ENCODE measurements around the gene COX7C. TPM values are rescaled to one million over a fixed set of nuclear protein-coding genes. Genes with fewer than 3 reads are reported as not detected.
"Not testable (repeated sequence)": the region's sequence is repeated elsewhere in the genome, so short reads cannot be mapped to it uniquely, and the experiment has no call there.

The COX7C gene, protein sequence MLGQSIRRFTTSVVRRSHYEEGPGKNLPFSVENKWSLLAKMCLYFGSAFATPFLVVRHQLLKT
- 100 to 1,000 TPM; 350 to 432 TPM for total RNA-seq

DNA sequence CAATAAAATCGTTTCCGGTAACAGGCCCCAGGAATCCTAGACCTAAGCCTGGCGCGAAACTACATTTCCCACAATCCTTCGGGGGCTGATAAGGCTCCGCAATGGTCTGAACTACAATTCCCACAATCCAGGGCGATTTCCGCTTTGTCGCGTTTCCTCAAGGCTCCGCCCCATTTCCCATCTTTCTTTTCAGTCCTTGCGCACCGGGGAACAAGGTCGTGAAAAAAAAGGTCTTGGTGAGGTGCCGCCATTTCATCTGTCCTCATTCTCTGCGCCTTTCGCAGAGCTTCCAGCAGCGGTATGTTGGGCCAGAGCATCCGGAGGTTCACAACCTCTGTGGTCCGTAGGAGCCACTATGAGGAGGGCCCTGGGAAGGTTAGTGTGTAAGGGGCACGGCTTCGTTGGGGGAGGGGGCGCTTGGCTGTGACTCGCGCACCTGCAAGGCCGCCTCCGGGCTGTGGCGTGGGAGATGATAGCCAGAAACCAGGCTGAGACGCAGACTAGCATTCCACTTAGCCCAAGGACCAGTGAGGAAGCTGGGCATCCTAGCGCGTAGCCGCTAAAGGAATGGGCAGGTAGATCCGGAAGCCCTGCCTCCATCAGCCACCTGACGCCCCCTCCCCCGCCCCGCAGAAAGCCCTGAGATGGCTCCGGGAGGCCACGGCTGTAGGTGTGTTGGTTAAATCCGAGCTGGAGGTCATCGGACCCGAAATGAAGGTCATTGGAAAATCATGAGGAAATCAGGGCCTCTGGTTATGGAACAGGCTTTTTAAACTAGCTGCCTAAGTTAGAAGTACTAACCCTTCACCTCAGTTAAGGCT lies at the start of gene COX7C:
COX7C (plus strand) TSS at position 186 of the 821 bp plus-strand sequence; CDS start at position 301, 115 bp downstream.
- peaks cover 41% of the 10 kb centered on the region for H3K36me3 Mint-ChIP-seq
- H3K27me3 Mint-ChIP-seq: peaks cover 13% of the 10 kb centered on the region
- peaks cover 23% of the 10 kb centered on the region for H3K4me1 Mint-ChIP-seq
- H3K4me3 Mint-ChIP-seq: peak within 1 kb of the TSS; percentile 99
- H3K27ac Mint-ChIP-seq: peak within 1 kb of the TSS; percentile 97
- DNase-seq (peak; percentile 96), ATAC-seq (peak; percentile 96)
- CTCF ChIA-PET: no interaction called here
- peaks cover 2% of the 10 kb centered on the region for H3K9me3 Mint-ChIP-seq (ENCODE audit: low read depth)

DNA sequence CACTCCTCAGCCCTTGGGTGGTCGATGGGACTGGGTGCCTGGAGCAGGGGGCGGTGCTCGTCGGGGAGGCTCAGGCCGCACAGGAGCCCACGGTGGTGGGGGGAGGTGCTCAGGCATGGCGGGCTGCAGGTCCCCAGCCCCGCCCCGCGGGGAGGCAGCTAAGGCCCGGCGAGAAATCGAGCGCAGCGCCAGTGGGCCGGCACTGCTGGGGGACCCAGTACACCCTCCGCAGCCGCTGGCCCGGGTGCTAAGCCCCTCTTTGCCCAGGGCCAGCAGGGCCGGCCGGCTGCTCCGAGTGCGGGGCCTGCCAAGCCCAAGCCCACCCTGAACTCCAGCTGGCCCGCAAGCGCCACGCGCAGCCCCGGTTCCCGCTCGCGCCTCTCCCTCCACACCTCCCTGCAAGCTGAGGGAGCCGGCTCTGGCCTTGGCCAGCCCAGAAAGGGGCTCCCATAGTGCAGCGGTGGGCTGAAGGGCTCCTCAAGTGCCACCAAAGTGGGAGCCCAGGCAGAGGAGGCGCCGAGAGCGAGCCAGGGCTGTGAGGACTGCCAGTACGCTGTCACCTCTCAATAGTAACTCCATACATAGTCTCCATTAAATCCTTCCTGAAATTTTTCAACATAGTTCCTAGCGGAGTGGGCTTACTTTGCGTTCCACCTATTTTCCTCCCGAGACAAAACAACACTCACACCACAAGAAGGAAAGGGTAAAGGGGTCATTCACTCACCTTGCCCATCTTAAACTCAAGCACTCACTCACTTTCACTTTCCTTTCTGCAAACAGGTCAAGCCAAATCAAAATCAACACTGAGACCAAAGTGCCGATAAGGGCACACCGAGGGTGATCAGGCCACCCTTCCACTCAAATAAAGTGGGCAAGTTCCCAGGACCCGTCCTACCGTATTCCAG lies 48.0 kb upstream of the COX7C start:
- H3K36me3 Mint-ChIP-seq; CTCF ChIA-PET; H3K27ac Mint-ChIP-seq; H3K4me3 Mint-ChIP-seq; H3K4me1 Mint-ChIP-seq; DNase-seq; H3K9me3 Mint-ChIP-seq (ENCODE audit: low read depth); ATAC-seq; H3K27me3 Mint-ChIP-seq: not testable (repeated sequence)

DNA sequence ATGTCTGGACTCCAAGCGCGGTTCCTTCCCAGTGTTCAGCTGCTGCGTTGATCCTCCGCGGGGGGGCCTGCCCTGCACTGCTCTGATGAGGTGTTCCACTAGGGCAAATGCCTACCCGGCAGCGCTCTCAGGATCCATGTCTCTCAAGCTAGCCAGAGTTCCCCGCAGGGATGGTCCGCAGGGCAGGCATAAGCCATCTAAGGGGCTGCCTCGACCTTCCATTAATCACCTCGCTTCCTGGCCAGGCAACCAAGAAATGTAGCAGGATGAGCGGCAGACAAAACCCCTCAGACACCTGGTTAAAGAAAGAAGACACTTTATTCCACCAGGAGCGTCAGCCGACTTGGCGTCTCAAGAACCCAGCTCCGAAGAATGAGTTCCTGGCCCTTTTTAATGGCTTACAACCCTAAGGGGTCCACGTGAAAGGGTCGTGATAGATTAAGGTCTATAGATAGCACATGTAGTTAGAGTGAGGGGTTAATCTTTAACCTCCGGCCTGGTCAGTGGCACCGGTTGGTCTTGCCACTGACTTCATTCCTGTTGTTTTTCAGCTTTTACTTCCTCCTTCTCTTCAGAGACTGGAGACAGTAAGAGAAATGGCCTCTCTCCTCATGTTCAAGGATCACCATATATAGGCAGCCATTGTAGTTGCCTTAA lies 47.2 kb upstream of the COX7C start:
- H3K36me3 Mint-ChIP-seq: no peaks in the 10 kb centered on the region
- no peak overlapping the region for H3K4me3 Mint-ChIP-seq
- DNase-seq: no peak
- peaks cover 3% of the 10 kb centered on the region for H3K9me3 Mint-ChIP-seq (ENCODE audit: low read depth)
- no peak for ATAC-seq
- no peaks in the 10 kb centered on the region for H3K4me1 Mint-ChIP-seq
- H3K27ac Mint-ChIP-seq: no peak overlapping the region
- H3K27me3 Mint-ChIP-seq: no peaks in the 10 kb centered on the region
- CTCF ChIA-PET: no interaction called here

DNA sequence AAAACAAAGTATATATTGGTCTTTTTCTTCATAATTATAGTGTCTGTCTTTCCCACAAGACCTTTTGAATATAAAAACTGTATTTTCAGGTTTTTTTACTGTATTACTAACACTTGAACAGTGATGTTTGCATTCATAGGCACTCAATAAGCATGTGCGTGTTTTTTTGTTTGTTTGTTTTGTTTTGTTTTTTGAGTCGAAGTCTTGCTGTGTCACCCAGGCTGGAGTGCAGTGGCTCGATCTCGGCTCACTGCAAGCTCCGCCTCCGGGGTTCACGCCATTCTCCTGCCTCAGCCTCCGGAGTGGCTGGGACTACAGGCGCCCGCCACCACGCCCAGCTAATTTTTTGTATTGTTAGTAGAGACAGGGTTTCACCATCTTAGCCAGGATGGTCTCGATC lies 46.6 kb upstream of the COX7C start:
- H3K9me3 Mint-ChIP-seq (ENCODE audit: low read depth); CTCF ChIA-PET; H3K36me3 Mint-ChIP-seq; H3K4me1 Mint-ChIP-seq; H3K27me3 Mint-ChIP-seq; H3K27ac Mint-ChIP-seq; H3K4me3 Mint-ChIP-seq; DNase-seq; ATAC-seq: not testable (repeated sequence)

DNA sequence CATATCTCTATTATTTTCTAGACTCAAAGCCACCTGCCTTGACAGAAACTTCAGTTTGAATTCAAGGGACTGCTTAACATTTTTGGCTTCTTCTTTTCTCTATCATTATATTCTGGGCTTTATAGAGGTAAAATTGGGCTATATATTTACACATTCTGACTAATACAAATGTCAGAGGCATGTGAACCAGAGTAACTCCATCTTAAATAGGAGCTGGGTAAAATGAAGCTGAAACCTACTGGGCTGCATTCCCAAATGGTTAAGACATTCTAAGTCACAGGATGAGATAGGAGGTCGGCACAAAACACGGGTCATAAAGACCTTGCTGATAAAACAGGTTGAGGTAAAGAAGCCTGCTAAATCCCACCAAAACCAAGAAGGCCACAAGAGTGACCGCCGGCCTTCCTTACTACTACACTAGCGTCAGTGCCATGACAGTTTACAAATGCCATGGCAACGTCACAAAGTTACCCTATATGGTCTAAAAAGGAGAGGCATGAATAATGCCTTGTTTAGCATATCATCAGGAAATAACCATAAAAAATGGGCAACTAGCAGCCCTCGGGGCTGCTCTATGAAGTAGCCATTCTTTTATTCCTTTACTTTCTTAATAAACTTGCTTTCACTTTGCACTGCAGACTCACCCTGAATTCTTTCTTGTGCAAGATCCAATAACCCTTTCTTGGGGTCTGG lies 44.8 kb upstream of the COX7C start:
- H3K9me3 Mint-ChIP-seq (ENCODE audit: low read depth): peaks cover 3% of the 10 kb centered on the region
- H3K4me3 Mint-ChIP-seq: no peak overlapping the region
- CTCF ChIA-PET: no interaction called here

DNA sequence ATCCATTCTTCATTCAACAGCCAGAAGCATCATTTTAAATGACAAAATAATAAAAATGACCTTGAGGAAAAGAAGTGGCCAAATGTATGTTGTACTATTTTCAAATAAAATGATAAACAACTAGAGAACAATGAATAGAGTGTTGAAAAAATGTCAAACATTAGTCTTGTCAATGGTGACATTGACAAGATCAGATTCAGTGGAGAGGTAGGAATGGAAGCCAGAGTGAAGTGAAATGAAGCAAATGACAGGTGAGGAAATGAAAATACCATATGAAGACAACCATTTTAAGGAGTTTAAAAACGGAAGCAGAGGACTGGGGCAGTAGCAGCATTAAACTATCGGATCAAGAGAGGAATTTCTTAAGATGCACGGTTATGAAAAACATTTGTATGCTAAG lies 38.2 kb upstream of the COX7C start:
- H3K27me3 Mint-ChIP-seq: no peaks in the 10 kb centered on the region
- no peaks in the 10 kb centered on the region for H3K36me3 Mint-ChIP-seq
- ATAC-seq: no peak
- no peak overlapping the region for H3K4me3 Mint-ChIP-seq
- H3K27ac Mint-ChIP-seq: no peak overlapping the region
- no peaks in the 10 kb centered on the region for H3K9me3 Mint-ChIP-seq (ENCODE audit: low read depth)
- H3K4me1 Mint-ChIP-seq: no peaks in the 10 kb centered on the region
- CTCF ChIA-PET: no interaction called here
- no peak for DNase-seq

More for the DNA sequence above, 44.8 kb upstream of the COX7C start:
- DNase-seq (no peak), ATAC-seq (no peak)
- H3K27ac Mint-ChIP-seq: no peak overlapping the region
- no peaks in the 10 kb centered on the region for H3K36me3 Mint-ChIP-seq
- H3K4me1 Mint-ChIP-seq: no peaks in the 10 kb centered on the region
- no peaks in the 10 kb centered on the region for H3K27me3 Mint-ChIP-seq

DNA sequence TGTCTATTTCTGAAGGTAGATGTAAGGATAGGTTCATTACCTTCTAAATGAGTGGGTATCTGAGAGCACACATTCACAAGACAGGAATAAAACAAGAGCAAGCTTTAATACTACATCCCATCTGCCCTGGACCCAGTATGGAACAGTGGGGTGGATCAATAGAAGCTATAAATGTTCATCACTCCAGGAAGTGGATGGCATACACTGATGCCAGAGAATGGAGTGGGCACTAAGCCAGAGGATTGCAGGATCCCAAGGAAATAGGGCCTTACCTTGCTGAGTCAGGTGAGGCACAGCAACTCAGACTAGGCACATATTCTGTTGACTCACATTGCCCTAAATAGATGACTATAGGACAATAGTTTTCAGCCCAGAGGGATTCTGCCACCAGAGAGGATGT lies 21.3 kb upstream of the COX7C start:
- H3K27me3 Mint-ChIP-seq: peaks cover 10% of the 10 kb centered on the region
- DNase-seq: no peak
- no peaks in the 10 kb centered on the region for H3K4me1 Mint-ChIP-seq
- H3K4me3 Mint-ChIP-seq: no peak overlapping the region
- CTCF ChIA-PET: no interaction called here
- ATAC-seq: no peak
- no peaks in the 10 kb centered on the region for H3K36me3 Mint-ChIP-seq
- H3K27ac Mint-ChIP-seq: no peak overlapping the region
- H3K9me3 Mint-ChIP-seq (ENCODE audit: low read depth): no peaks in the 10 kb centered on the region

DNA sequence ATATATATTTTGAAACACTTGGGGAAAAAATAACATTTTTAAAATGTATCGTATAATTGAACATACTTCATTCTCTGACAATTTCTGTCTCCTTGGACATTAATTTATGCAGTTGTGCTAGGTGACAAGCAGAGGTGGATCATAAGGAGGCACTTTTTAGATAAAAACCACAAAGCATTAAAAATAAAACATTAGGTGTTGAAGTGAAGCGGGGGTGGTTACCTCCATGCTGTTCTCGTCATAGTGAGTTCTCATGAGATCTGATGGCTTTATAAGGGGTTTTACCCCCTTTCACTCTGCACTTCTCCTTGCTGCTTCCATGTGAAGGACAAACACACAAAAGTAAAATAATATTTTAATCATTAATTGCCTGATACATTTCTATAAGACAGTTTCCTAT lies 11.9 kb upstream of the COX7C start:
- Mint-ChIP-seq H3K27me3 (peaks cover 15% of the 10 kb centered on the region), H3K9me3 (ENCODE audit: low read depth) (no peaks in the 10 kb centered on the region), H3K4me1 (no peaks in the 10 kb centered on the region), H3K27ac (no peak overlapping the region), H3K36me3 (no peaks in the 10 kb centered on the region), H3K4me3 (no peak overlapping the region)
- ATAC-seq: no peak
- CTCF ChIA-PET: no interaction called here
- no peak for DNase-seq

DNA sequence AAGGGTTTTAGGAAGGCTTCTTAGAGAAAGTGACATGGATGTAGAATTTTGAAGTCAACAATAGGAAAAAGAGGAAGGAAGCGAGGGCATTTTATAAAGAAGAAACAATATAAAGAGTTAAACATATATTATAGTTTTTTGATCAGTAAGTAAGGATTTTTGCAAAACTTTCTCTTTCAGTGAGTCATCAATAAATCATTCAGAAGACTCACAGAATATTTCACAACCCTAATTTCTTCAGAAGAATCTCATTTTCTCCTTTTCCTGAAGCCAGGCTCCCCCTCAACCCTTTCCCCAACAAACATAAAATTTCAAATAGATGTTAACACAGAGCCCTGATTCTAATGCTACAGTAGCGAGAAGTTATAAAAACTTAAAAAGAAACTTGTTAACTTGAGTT lies 4.3 kb upstream of the COX7C start:
- H3K4me1 Mint-ChIP-seq: peaks cover 8% of the 10 kb centered on the region
- peaks cover 28% of the 10 kb centered on the region for H3K27me3 Mint-ChIP-seq
- CTCF ChIA-PET: no interaction called here
- ATAC-seq (no peak), DNase-seq (no peak)
- H3K4me3 Mint-ChIP-seq: no peak overlapping the region
- no peak overlapping the region for H3K27ac Mint-ChIP-seq
- H3K36me3 Mint-ChIP-seq: peaks cover 8% of the 10 kb centered on the region
- peaks cover 2% of the 10 kb centered on the region for H3K9me3 Mint-ChIP-seq (ENCODE audit: low read depth)

DNA sequence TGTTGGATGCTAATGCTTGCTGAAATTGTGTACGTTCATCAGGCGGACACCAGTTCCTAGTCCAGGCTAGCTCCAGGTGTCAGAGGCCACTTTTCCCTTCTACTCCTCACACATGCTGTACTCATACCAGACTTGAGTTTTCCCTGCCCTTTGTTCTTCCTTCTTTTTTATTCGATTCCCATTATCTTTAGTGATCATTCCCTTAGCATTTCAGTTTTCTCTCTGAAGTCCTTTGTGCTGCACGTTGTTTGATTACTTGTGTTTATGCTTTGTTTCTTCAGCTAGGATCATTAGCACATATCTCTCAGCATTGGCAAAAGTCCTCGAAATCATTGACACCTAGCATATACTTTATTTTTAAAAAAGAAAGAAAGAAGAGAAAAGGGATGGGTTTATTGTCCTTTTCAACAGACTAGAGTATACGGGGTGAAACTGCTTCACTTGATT lies 409 bp upstream of the COX7C start:
- peak overlapping the region; percentile 99 for H3K4me3 Mint-ChIP-seq
- CTCF ChIA-PET: no interaction called here
- ATAC-seq: no peak
- peaks cover 23% of the 10 kb centered on the region for H3K4me1 Mint-ChIP-seq
- H3K9me3 Mint-ChIP-seq (ENCODE audit: low read depth): peaks cover 2% of the 10 kb centered on the region
- peak overlapping the region; percentile 50 for H3K27ac Mint-ChIP-seq
- H3K36me3 Mint-ChIP-seq: peaks cover 38% of the 10 kb centered on the region
- H3K27me3 Mint-ChIP-seq: peaks cover 16% of the 10 kb centered on the region
- DNase-seq: no peak

DNA sequence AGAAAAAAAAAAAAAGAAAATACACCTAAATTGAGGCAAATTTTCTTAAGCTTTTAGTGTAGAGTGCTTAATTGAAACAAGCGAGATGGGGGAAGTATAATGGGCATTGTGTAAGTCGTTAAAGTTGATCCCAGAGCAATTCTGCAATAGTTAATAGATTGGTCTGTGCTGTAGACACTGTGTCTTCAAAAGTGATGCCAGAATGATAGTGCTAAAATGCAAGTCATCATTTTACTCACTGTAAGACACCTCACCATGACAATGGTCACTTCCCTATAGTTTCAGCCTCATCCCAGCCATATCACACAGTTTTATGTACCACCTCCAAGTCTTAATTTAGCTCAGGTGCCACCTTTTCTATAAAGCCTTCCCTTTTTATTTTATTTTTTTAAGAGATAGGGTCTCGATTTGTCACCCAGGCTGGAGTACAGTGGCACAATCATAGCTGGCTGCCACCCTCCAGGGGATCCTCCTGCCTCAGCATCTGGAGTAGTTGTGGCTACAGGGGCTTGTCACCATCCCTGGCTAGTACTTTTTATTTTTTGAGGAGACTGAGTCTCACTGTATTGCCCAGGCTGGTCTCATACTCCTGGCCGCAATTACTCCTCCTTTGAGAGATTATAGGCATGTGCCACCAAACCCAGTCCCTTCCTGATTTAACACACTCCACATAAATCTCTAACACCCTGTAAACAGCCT lies 6.2 kb downstream of the COX7C start:
- peaks cover 32% of the 10 kb centered on the region for H3K36me3 Mint-ChIP-seq
- no peak overlapping the region for H3K4me3 Mint-ChIP-seq
- ATAC-seq (no peak), DNase-seq (no peak)
- no peaks in the 10 kb centered on the region for H3K9me3 Mint-ChIP-seq (ENCODE audit: low read depth)
- peaks cover 13% of the 10 kb centered on the region for H3K4me1 Mint-ChIP-seq
- CTCF ChIA-PET: no interaction called here
- no peak overlapping the region for H3K27ac Mint-ChIP-seq
- H3K27me3 Mint-ChIP-seq: peaks cover 6% of the 10 kb centered on the region

DNA sequence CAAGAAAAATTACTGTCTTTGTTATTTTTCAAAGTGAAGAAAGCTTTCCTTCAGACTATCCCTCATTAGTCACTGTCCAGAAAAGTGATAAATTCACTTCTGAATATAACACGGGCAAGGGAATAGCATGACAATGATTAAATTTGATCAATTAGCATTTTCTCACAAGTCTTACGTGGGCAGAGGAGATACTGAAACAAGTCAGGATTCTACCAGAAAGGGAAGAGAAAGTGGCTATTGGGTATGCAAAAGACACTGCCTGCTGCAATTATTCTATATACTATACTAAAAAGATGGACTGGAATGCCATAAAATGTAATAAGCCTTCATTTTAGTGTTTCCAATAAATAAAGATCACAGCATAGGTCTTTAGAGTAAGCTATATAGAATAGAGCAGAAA lies 7.4 kb downstream of the COX7C start:
- no peak for ATAC-seq
- CTCF ChIA-PET: no interaction called here
- H3K9me3 Mint-ChIP-seq (ENCODE audit: low read depth): no peaks in the 10 kb centered on the region
- H3K36me3 Mint-ChIP-seq: peaks cover 22% of the 10 kb centered on the region
- H3K27me3 Mint-ChIP-seq: peaks cover 11% of the 10 kb centered on the region
- H3K4me3 Mint-ChIP-seq: no peak overlapping the region
- no peak overlapping the region for H3K27ac Mint-ChIP-seq
- no peak for DNase-seq
- H3K4me1 Mint-ChIP-seq: peaks cover 1% of the 10 kb centered on the region

Data from activated CD8-positive, alpha-beta memory T cell treated with anti-CD3 and anti-CD28 coated beads, Interleukin-2, amount 10 ng/mL, durations not matched to agents 7 days and 5 days (primary cell).